HG02642 (cell line): ENCODE results near the gene ITGB7.

Source experiments
- ATAC-seq: cut with Tn5 transposase; IDR thresholded peaks from one replicate; pipeline ENCODE4 v1.9.1; 2021; ENCODE audit warnings: mild to moderate bottlenecking; ENCODE audit not compliant: unreplicated experiment, poor library complexity

Gene ITGB7

DNA sequence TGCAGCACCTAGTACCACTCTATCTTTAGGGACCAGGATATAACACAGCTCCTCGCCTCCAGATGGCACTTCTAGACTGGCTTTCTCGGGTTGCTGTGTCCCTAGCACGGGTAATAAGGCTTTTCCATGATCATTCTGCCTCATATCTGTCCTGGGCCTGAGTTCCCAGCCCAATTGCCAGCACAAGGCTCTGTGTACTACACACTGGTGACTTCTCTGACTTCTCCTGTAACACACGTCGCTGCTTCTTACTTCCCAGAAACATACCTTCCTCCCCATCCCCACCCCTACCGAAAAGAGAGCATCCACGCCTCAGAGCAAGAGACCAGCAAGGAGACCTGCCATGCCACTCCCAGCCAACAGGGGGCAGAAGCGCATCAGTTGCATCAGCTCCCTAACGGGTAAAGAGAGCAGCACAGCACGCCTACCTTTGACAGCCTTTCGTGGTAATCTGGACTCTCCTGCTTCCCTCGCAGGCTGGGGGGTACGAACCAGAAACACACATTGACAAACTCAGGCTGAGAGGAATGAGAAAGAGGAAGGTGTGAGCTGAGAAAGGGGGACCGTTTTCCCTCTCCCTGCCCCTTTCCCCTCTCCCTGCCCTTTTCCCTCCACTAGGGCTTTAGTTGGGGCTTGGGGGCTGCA, 47.7 kb downstream of the ITGB7 start:
- peak; percentile 80 for ATAC-seq

- no peak for ATAC-seq
Observed at GRCh38 chr12:53152390-53152789, 54.7 kb downstream of the ITGB7 start.

DNA sequence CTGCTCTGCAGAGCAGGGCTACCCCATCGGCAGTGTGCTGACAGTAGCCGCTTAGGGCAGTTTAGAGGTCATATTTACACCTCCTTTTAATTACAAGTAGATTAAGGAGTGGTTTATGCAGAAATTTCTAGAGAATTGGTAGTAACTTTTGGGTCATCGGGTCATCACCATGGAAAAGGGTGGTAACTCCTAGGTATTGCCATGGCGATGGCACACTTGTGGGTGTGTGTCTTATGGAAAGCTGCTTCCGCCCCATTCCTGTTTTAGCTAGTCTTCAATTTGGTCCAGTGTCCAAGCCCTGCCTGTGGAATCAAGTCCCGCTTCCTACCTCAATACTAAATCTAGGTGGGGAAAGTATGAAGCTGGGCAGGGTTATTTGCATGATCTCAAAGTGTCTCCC, 56.0 kb downstream of the ITGB7 start:
- no peak for ATAC-seq

GRCh38 chr12:53147653-53148052, 59.4 kb downstream of the ITGB7 start:
- ATAC-seq: no peak

- no peak for ATAC-seq
Observed at GRCh38 chr12:53147181-53147580, 59.9 kb downstream of the ITGB7 start.

- no peak for ATAC-seq
Observed at GRCh38 chr12:53145383-53146260, 61.4 kb downstream of the ITGB7 start.

GRCh38 chr12:53143355-53143754, 63.7 kb downstream of the ITGB7 start:
- ATAC-seq: no peak
